Karpas-422 (cell line): ENCODE measurements around the gene MTPN. TPM values are rescaled to one million over a fixed set of nuclear protein-coding genes. Genes with fewer than 3 reads are reported as not detected.

Source experiments
- DNase-seq: peaks from one replicate; pipeline ENCODE4 v3.0.0-alpha.2; 2015
- H2AFZ ChIP-seq: fragments of 200-600 bp; sonication (generic); 2 replicates; pipeline ENCODE4 v1.6.1; 2014; ENCODE audit warnings: antibody characterized with exemption, low read length, mixed read lengths
- H3K27ac ChIP-seq: fragments of 200-600 bp; sonication (generic); 2 replicates; pipeline ENCODE4 v1.5.1; 2014; ENCODE audit warnings: mild to moderate bottlenecking, low read length, moderate library complexity
- H3K27me3 ChIP-seq: fragments of 200-600 bp; sonication (generic); 2 replicates; pipeline ENCODE4 v1.6.1; 2014; ENCODE audit warnings: low read length, mixed read lengths
- H3K36me3 ChIP-seq: fragments of 200-600 bp; sonication (generic); 2 replicates; pipeline ENCODE4 v1.6.1; 2014; ENCODE audit warnings: low read length, mixed read lengths; ENCODE audit not compliant: insufficient read depth
- H3K4me1 ChIP-seq: fragments of 200-600 bp; sonication (generic); 2 replicates; pipeline ENCODE4 v1.6.1; 2014; ENCODE audit warnings: mild to moderate bottlenecking, low read length, mixed read lengths
- H3K4me2 ChIP-seq: fragments of 200-600 bp; sonication (generic); 2 replicates; pipeline ENCODE4 v1.6.1; 2014; ENCODE audit warnings: low read length, low read depth, mild to moderate bottlenecking; ENCODE audit not compliant: poor library complexity, severe bottlenecking
- H3K4me3 ChIP-seq: fragments of 200-600 bp; sonication (generic); 2 replicates; pipeline ENCODE4 v1.5.1; 2014; ENCODE audit warnings: mild to moderate bottlenecking, antibody characterized with exemption, low read length, mixed read lengths
- H3K79me2 ChIP-seq: fragments of 200-600 bp; sonication (generic); 2 replicates; pipeline ENCODE4 v1.6.1; 2014; ENCODE audit warnings: mild to moderate bottlenecking, low read length, mixed read lengths
- H3K9ac ChIP-seq: fragments of 200-600 bp; sonication (generic); 2 replicates; pipeline ENCODE4 v1.6.0; 2014; ENCODE audit warnings: low read length
- H3K9me2 ChIP-seq: fragments of 200-600 bp; sonication (generic), shearing (Covaris generic); replicated peaks from 2 replicates; pipeline ENCODE4 v1.6.0; 2014; ENCODE audit warnings: mild to moderate bottlenecking, low read length, moderate library complexity; ENCODE audit not compliant: insufficient read depth
- H3K9me3 ChIP-seq: fragments of 300-700, 200-600 bp; sonication (generic); 2 replicates; pipeline ENCODE4 v1.6.1; 2014; ENCODE audit warnings: low read length, mixed read lengths
- H4K20me1 ChIP-seq: fragments of 200-600 bp; sonication (generic); 2 replicates; pipeline ENCODE4 v1.6.1; 2014; ENCODE audit warnings: mild to moderate bottlenecking, antibody characterized with exemption, low read length, low read depth; ENCODE audit not compliant: insufficient read depth
- total RNA-seq: library from RNA; depleted of rRNA; stranded (reverse); fragments of >200 nt; shearing (Covaris generic); gene quantifications from 2 replicates; pipeline ENCODE4 v1.2.3, GENCODE V29; 2014; ENCODE audit warnings: low replicate concordance

The MTPN gene
- total RNA-seq, 1 experiment from 2014 or later = 140 TPM

DNA sequence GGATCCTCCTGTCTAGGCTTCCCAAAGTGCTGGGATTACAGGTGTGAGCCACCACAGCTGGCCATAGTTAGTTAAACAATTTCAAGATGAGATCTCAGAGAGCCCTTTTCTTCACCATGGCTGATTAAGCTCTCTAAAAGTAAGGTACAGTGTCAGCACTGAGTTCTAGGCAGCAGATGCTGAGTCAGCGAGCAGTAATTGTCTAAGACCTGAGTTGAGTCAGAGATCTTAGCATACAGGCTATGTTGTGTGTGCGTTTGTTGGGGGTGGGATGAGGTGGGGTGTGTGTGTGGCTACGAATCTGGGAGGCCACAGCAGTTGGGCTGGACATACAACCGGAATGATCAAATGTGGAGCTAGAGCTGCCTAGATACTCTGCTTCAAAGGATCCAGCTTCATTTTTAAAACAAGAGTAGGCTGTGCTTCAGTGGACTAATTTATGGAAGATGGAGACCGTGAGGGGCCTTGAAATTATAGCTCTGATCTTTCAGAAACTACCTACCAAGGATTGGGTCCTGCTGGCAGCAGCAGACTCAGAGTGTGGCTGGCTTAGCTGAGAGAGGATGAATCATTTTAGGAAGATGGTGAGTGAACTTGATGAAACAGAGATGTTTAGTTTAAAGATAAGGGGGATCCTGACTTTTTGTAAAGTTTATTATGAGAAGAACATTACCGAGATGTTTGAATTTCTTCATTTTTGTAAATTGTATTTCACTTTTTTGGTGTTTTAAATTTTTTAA is 17.5 kb upstream of the MTPN start:
- Histone ChIP-seq H3K4me2 (no peak overlapping the region), H4K20me1 (no peaks in the 10 kb centered on the region), H3K9me3 (no peaks in the 10 kb centered on the region), H2AFZ (no peak overlapping the region), H3K27me3 (no peaks in the 10 kb centered on the region), H3K9me2 (no peaks in the 10 kb centered on the region), H3K79me2 (no peaks in the 10 kb centered on the region), H3K27ac (no peak overlapping the region), H3K4me3 (no peak overlapping the region), H3K9ac (no peak overlapping the region), H3K4me1 (no peaks in the 10 kb centered on the region), H3K36me3 (no peaks in the 10 kb centered on the region)
- DNase-seq = no peak

DNA sequence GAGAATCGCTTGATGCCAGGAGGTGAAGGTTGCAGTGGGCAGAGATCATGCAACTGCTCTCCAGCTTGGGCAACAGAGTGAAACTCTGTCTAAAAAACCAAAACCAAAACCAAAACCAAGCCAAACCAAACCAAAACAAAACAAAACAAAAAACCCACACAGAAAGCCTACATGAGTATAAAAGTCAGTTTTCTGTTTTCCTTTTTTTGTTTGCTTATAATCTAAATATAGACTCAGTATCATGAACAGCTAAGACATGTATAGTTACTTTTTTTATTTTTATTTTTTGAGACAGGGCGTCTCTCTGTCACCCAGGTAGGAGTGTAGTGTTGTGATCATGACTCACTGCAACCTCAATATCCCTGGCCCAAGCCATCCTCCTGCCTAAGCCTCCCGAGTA is 16.8 kb upstream of the MTPN start:
- Histone ChIP-seq H3K4me1 (no peaks in the 10 kb centered on the region), H4K20me1 (no peaks in the 10 kb centered on the region), H3K9ac (no peak overlapping the region), H3K4me2 (no peak overlapping the region), H3K36me3 (no peaks in the 10 kb centered on the region), H2AFZ (no peak overlapping the region), H3K27me3 (no peaks in the 10 kb centered on the region), H3K4me3 (no peak overlapping the region), H3K27ac (no peak overlapping the region), H3K9me2 (no peaks in the 10 kb centered on the region), H3K9me3 (no peaks in the 10 kb centered on the region), H3K79me2 (no peaks in the 10 kb centered on the region)
- DNase-seq = no peak

DNA sequence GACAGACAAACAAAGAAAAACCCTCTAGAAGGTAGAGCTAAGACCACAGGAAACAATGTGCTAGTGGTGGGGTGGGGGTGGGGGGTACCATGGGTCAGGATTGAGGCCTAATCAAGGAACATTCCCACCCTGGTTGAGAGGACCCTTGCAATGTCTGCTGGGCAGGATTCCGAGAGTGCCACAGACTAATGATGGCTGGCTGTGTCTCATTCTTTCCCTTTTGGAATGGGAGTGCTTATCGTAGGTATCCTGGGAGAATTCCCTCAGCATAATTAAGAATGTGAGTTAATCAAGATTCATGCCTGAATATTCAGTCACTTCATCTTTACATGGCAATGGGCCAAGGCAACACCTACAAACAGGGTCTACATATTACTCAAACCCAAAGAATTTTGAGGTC is 14.7 kb upstream of the MTPN start:
- H3K4me3 ChIP-seq = no peak overlapping the region
- no peak overlapping the region for H3K4me2 ChIP-seq
- H3K9me3 ChIP-seq = no peaks in the 10 kb centered on the region
- no peaks in the 10 kb centered on the region for H3K27me3 ChIP-seq
- DNase-seq = no peak
- no peaks in the 10 kb centered on the region for H3K79me2 ChIP-seq
- no peaks in the 10 kb centered on the region for H4K20me1 ChIP-seq
- H2AFZ ChIP-seq = no peak overlapping the region
- no peaks in the 10 kb centered on the region for H3K36me3 ChIP-seq
- no peak overlapping the region for H3K9ac ChIP-seq
- no peak overlapping the region for H3K27ac ChIP-seq
- H3K4me1 ChIP-seq = no peaks in the 10 kb centered on the region
- H3K9me2 ChIP-seq = no peaks in the 10 kb centered on the region

DNA sequence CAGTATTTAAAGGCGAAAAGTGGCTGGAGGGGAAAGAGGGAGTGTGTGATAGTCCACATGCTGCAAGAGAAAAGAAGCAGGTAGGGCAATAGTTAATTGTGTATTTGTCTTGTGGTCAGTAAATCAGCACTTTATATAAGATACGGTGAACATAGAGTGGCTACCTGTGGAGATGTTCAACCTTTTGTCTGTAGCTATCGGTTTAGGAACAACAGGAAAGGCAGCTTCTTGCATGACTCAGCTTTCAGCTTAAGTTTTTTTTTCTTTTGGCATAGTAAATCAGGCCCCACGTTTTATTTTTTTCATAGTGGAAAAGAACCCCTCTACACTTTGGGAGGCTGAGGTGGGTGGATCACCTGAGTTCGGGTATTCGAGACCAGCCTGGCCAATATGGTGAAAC is 14.2 kb upstream of the MTPN start:
- Histone ChIP-seq H3K27me3 (no peaks in the 10 kb centered on the region), H3K9me3 (no peaks in the 10 kb centered on the region), H4K20me1 (no peaks in the 10 kb centered on the region), H3K79me2 (no peaks in the 10 kb centered on the region), H3K4me2 (no peak overlapping the region), H3K9ac (no peak overlapping the region), H3K27ac (no peak overlapping the region), H3K9me2 (no peaks in the 10 kb centered on the region), H3K36me3 (no peaks in the 10 kb centered on the region), H2AFZ (no peak overlapping the region), H3K4me1 (no peaks in the 10 kb centered on the region), H3K4me3 (no peak overlapping the region)
- DNase-seq = no peak

GRCh38 chr7:135990258-135990657 is 13.1 kb upstream of the MTPN start:
- no peak overlapping the region for H3K9ac ChIP-seq
- no peak overlapping the region for H3K4me2 ChIP-seq
- no peaks in the 10 kb centered on the region for H3K27me3 ChIP-seq
- no peak overlapping the region for H3K4me3 ChIP-seq
- no peaks in the 10 kb centered on the region for H3K4me1 ChIP-seq
- H3K79me2 ChIP-seq = no peaks in the 10 kb centered on the region
- DNase-seq = no peak
- H3K9me3 ChIP-seq = no peaks in the 10 kb centered on the region
- H3K36me3 ChIP-seq = no peaks in the 10 kb centered on the region
- H3K9me2 ChIP-seq = no peaks in the 10 kb centered on the region
- H3K27ac ChIP-seq = no peak overlapping the region
- no peak overlapping the region for H2AFZ ChIP-seq
- no peaks in the 10 kb centered on the region for H4K20me1 ChIP-seq

DNA sequence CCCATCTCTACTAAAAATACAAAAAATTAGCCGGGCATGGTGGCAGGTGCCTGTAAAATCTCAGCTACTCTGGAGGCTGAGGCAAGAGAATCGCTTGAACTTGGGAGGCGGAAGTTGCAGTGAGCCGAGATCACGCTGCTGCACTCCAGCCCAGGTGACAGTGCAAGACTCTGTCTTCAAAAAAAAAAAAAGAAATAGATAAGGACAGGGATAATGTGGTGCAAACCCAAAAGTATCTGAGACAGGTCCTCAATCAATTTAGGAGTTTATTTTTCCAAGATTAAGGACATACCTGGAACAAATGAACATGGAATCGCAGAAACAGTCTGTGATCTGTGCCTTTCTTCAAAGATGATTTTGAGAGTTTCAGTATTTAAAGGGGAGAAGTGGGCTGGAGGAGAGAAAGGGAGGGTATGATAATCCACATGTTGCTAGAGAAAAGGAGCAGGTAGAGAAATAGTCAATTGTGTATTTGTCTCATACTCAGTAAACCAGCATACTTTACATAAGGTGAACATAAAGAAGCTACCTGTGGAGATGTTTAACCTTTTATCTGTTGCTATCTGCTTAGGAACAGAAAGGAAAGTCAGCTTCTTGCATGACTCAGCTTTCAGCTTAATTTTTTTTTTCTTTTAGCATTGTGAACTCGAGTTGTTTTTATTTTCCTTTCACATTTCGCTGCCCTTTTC is 4.9 kb upstream of the MTPN start:
- H3K27ac ChIP-seq = no peak overlapping the region
- no peak overlapping the region for H3K4me2 ChIP-seq
- H2AFZ ChIP-seq = no peak overlapping the region
- no peak for DNase-seq
- H3K9me3 ChIP-seq = no peaks in the 10 kb centered on the region
- H3K36me3 ChIP-seq = no peaks in the 10 kb centered on the region
- peaks cover under 1% of the 10 kb centered on the region; the same call in 1 of the 2 replicates for H3K79me2 ChIP-seq
- H3K9me2 ChIP-seq = no peaks in the 10 kb centered on the region
- H3K4me1 ChIP-seq = peaks cover 22% of the 10 kb centered on the region
- H3K4me3 ChIP-seq = no peak overlapping the region
- no peaks in the 10 kb centered on the region for H4K20me1 ChIP-seq
- H3K9ac ChIP-seq = no peak overlapping the region
- no peaks in the 10 kb centered on the region for H3K27me3 ChIP-seq

DNA sequence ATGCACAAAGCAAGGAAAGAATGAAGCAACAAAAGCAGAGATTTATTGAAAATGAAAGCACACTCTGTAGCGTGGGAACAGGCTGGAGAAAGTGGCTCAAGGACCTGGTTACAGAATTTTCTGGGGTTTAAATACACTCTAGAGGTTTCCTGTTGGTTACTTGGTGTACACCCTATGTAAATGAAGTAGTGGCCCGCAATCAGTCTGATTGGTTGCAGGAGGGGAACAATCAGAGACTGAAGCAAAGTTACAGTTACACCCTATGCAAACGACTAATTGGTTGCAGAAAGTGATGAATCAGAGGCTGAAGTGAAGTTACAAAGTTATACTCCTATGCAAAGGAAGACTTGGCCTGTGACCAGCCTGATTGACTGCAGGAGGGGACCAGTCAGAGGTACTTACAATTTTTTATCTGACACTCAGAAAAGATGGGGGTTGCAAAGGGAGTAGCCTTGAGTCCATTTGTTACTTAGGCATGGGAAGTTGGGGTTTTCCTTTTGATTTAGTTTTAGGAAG is 3.6 kb upstream of the MTPN start:
- no peaks in the 10 kb centered on the region for H3K9me2 ChIP-seq
- no peaks in the 10 kb centered on the region for H3K27me3 ChIP-seq
- H3K4me3 ChIP-seq = peak overlapping the region; percentile 32; the same call in 1 of the 2 replicates
- peak; percentile 77 for DNase-seq
- H3K9me3 ChIP-seq = no peaks in the 10 kb centered on the region
- peaks cover 28% of the 10 kb centered on the region for H3K4me1 ChIP-seq
- H3K27ac ChIP-seq = 0 out of 2 replicates have a peak overlapping the region, but pooled peaks have one; percentile 23
- H3K79me2 ChIP-seq = peaks cover 14% of the 10 kb centered on the region
- H3K36me3 ChIP-seq = no peaks in the 10 kb centered on the region
- H2AFZ ChIP-seq = peak overlapping the region; percentile 15
- H4K20me1 ChIP-seq = peaks cover 9% of the 10 kb centered on the region; the same call in 1 of the 2 replicates
- H3K4me2 ChIP-seq = peak overlapping the region; percentile 6
- no peak overlapping the region for H3K9ac ChIP-seq

GRCh38 chr7:135980012-135980551 is 2.9 kb upstream of the MTPN start:
- peaks cover 6% of the 10 kb centered on the region; the same call in 1 of the 2 replicates for H3K36me3 ChIP-seq
- 0 out of 2 replicates have a peak overlapping the region, but pooled peaks have one; percentile 23 for H3K27ac ChIP-seq
- no peaks in the 10 kb centered on the region for H3K27me3 ChIP-seq
- no peak overlapping the region for H3K9ac ChIP-seq
- peak overlapping the region; percentile 32; the same call in 1 of the 2 replicates for H3K4me3 ChIP-seq
- peaks cover 34% of the 10 kb centered on the region for H3K4me1 ChIP-seq
- peaks cover 15% of the 10 kb centered on the region; the same call in 1 of the 2 replicates for H4K20me1 ChIP-seq
- no peak for DNase-seq
- H3K9me3 ChIP-seq = no peaks in the 10 kb centered on the region
- H2AFZ ChIP-seq = peak overlapping the region; percentile 15
- no peaks in the 10 kb centered on the region for H3K9me2 ChIP-seq
- peak overlapping the region; percentile 6 for H3K4me2 ChIP-seq
- peaks cover 20% of the 10 kb centered on the region for H3K79me2 ChIP-seq
